Stimulated activated CD4-positive, alpha-beta T cell treated with anti-CD3 and anti-CD28 coated beads, Interleukin-1b, Interleukin-23, amount 100 ng/mL, for 1 hour (primary cell): Measurements from ENCODE around the gene GTF3C1.

ENCODE experiments used
- DNase-seq, 2 donors: peaks; one replicate each; pipeline ENCODE4 v3.0.0-alpha.2; 2020; ENCODE audit warnings: low read depth in 2 of 2

GTF3C1 gene

GRCh38 chr16:27517664-27518063, 32.0 kb downstream of the GTF3C1 start:
- no peak for DNase-seq

DNA sequence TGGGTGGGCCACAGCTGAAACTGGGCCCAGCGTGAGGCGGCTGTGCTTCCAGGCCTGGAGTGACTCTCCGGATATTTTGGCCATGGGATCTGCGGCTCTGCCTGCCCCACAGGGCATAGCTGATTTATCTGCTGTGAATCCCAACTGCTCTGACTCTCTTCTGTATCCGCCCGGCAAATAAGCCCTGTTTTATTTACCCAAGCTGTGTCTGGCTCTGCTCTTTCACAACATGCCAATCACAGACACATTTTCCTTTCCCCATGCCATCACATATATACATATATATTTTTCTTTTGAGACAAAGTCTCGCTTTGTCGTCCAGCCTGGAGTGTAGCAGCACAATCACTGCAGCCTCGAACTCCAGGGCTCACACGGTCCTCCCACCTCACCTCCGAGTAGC, 33.3 kb downstream of the GTF3C1 start:
- no peak for DNase-seq

GRCh38 chr16:27515874-27516353, 33.8 kb downstream of the GTF3C1 start:
- DNase-seq = no peak

GRCh38 chr16:27514806-27515205, 34.9 kb downstream of the GTF3C1 start:
- DNase-seq = no peak

- no peak for DNase-seq
These were observed 37.9 kb downstream of the GTF3C1 start for GRCh38 chr16:27511657-27512448.

DNA sequence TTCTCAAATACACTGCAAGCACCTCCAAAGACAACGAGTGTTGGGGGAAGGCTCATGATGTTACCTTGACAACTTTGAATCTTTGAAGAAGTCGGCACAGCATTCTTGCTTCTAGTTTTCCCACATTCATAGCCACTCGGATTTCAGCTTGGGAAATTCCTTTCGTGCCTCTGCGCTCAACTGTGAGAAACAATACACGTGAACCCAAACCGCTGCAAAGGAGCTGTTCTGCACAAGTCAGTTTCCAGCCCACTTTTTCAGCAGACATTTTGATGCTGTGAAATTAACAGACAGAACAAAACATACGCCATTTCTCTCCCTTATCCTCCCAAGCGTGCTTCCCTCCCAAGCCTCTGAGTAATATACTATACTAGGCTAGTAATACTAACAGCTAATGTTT, 41.2 kb downstream of the GTF3C1 start:
- no peak for DNase-seq

GRCh38 chr16:27506771-27507170, 42.9 kb downstream of the GTF3C1 start:
- no peak for DNase-seq

DNA sequence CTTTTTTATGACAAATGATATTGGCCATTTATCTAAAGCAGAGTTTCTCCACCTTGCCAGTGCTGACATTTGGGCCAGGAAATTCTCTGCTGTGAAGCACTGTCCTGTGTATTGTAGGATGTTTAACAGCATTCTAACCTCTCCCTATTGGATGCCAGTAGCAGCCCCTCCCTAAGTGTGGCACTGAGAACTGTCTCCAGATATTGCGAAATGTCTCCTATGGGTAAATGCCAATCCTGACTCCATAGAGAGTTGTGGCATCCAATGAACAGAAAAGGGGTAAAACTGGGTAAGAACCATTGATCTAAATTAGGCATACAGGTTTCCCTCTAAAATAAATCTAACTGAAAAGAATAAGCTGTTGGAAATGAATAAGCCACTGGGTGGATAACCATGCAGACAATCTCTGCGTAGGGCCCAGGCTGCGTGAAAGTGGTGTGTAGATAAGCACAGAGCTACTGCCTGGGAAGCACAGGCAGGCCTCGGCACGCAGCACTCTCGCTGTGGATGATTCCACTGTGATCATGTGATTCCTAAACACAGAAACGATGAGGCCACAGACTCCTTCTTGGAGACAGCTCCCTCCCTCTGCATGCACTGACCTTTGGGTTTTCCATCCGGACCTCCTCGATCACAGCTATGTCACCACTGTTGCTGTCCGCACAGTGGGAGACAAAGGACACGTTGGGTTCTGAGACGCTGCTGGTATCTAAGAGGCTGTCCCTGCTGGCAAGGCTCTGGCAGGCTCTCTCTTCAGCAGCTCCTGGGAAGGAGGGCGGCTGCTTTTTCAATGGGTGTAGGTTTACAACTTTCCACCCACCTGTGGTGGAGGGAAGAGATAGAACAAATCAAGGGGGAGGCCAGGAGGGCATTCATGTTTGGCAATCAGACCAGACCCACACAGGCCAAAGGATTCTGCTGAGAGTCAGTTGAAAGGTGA, 44.1 kb downstream of the GTF3C1 start:
- DNase-seq = no peak

DNA sequence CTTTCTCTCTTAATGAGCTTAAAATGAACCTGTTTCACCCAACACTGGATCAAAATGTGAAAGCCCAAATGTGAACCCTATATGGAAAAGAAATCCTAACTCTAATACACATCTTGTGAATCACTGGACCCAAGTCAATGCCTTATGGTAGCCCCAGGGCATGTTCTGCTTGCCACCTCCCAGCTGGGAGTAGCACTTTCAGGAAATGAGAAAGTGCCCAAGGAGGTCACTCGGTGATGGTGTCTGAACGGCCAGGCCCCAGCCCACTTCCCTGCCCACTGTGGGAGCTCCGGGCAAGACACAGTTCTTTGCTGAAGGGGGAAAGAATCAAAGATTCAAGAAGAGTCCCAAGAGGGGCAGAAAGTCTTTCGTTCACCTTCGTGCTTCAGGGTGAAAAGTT, 46.1 kb downstream of the GTF3C1 start:
- no peak for DNase-seq

DNA sequence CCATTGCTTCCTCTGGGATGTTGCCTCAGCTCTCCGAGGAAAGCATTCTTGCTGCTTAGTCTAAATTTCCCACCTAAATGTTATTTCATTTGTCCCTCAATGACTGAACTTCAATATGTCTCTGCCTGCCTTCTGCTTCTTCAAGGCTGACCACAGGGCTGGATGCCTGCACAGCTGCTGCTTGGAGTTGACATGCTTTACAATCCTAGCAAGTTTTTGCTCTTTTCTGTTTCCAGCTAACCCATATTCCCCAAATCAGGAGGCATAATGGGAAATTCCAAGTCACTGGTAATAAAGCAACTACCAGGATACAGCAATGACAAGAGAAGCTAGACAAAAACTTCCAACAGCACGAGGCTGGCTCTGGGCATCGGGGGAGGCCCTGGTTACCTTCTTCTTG, 48.9 kb downstream of the GTF3C1 start:
- no peak for DNase-seq

- DNase-seq = no peak
These were observed 50.1 kb downstream of the GTF3C1 start for GRCh38 chr16:27499659-27500055.

GRCh38 chr16:27498916-27499658, 50.6 kb downstream of the GTF3C1 start:
- no peak for DNase-seq

DNA sequence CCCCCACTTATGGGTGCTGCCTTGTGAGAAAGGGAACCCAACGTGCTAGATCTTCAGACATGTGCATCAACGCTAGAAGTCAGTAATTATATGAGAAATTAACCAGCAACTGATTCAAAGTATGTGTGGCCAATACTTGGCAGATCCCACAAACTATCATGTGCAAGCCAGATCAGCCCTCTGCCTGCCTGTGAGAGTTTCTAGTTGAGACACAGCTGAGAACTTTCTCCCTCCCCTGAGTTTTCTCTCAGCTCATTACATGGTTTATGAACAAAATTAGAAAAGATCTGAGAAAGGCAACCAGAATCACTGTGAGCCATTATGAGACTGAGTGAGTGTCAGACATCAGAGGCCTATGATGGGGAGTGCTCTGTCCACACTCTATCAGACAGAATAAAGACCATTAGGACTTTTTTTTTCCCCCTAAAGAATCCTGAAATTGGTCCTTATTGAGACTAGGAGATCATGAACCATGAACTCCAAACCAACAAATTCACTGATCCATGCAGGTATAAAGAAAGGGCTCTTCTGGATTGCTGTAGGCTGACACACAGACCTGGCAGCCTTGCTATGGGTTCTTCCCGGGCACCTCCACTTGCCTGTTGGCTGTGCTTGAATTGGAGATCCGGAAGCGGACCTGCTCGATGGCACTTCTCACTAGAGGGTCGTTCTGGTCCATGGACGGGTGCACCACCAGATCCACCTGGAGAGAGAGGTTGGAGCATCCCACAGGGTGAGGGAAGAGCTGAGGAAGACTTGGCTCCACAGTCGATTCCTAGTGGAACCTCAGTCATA, 51.5 kb downstream of the GTF3C1 start:
- no peak for DNase-seq

- DNase-seq = no peak
These were observed 54.5 kb downstream of the GTF3C1 start for GRCh38 chr16:27495191-27495590.

DNA sequence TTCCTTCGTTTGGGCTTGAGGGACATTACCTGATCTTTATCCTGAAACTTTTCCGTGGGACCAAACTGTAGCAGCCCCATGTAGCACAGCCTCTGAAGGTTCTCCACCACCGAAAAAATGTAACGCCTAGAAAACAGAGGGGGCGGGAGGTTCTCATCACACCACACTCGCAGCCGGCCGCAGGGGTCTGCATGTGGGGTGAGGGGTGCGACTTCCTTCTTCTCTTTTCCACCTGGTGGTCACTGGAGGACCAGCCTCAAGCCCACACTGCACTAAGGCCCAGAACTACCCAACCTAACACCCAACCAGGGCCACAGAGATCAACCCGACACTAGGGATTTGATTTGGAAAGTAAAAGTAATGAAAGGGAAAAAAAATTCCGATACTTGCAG, 57.1 kb downstream of the GTF3C1 start:
- DNase-seq = no peak

DNA sequence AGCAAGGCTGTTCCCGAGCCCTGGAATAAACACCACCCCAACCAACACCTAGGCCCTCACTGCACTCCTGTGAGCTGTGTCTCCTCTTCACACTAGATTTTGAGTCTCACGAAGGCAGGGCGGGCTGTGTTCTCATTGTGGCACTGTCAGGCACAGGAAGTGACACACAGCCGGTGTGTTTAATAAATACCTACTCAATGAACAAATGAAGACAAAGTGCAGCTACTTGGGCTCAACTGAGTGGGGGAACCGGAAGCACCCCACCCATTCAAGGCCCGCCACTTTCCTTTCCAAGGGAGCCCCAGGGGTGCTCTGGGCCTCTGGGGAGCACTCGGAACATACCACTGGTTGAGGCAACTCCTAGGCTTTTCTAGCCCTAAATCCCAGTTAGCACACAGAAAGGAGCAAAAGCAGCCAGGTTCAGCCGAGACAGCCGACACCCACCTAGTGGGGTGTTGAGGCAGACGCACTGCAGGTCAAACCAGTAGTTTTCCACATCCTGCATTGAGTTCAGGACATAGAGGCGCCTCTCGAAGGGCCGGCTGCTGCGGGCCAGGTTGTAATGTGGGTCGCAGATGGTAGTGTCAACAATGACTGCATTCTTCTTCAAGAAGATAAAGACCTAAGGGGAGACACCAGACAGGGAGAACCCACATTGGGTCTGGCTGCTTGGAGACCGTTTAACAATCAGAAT, 57.7 kb downstream of the GTF3C1 start:
- no peak for DNase-seq

DNA sequence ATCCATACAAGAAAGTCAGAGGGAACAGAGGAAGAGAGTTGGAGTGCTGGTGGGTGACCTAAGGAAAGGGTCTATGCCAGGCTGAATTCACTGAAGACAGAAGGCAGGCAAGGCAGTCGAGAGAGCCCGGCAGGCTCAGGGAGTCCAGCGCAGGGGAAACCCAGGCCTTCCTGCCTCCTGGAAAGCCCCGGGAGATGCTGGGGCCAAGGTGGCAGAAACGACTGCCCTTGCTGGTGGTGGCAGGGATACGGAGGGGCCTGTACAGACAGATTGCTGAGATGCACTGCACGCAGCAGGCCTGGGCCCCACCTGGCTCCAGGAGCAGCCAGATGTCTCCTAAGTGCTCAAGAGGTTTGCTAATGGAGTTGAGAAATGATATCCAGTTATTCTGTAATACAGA, 59.8 kb downstream of the GTF3C1 start:
- DNase-seq = no peak

DNA sequence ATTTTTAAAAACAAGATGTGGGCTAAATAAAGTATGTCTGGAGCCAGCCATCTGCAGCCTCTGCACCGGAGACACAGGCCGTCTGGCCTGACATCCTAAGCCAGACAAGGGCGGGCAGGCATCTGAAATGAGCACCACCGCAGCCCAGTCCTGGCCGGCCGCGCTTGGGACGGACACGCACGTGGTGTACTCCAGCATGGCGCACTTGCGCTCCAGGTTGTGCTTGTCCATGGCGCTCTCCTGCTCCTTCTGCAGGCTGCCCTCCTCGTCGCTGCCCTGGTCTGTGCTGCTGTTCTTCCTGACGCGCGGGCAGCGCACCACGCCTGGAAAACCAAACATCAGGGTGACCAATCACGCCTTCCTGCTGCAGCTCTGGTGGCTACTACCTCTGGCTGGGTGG, 60.3 kb downstream of the GTF3C1 start:
- DNase-seq = no peak

DNA sequence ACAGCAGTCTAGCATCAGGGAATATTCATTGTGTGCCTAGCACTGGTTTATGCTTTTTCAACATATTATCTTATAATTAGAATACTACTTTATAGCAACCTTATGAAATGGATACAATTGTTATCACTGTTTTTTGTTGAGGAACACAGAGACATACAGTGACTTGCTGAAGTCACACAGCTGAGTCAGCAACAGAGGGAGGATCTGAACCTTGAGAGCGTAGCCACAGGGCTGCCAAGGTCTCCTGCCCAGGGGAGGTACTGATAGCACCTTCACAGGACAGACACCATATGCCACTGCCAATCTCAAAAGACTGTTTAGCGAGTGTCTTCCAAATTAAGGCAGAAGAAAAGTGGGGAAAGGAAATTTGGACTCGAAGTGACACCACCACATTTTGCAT, 63.0 kb downstream of the GTF3C1 start:
- DNase-seq = no peak

GRCh38 chr16:27486344-27486743, 63.4 kb downstream of the GTF3C1 start:
- no peak for DNase-seq

- no peak for DNase-seq
These were observed 63.9 kb downstream of the GTF3C1 start for GRCh38 chr16:27485811-27486210.
